ENCODE results near the gene EPHB6. TPM values are rescaled to one million over a fixed set of nuclear protein-coding genes. Genes with fewer than 3 reads are reported as not detected.
A peak's percentile ranks its signal among the peaks of the same experiment; 100 is the strongest.

EPHB6 gene
- total RNA-seq, 1 experiment from 2014 or later: 30.5 TPM

DNA sequence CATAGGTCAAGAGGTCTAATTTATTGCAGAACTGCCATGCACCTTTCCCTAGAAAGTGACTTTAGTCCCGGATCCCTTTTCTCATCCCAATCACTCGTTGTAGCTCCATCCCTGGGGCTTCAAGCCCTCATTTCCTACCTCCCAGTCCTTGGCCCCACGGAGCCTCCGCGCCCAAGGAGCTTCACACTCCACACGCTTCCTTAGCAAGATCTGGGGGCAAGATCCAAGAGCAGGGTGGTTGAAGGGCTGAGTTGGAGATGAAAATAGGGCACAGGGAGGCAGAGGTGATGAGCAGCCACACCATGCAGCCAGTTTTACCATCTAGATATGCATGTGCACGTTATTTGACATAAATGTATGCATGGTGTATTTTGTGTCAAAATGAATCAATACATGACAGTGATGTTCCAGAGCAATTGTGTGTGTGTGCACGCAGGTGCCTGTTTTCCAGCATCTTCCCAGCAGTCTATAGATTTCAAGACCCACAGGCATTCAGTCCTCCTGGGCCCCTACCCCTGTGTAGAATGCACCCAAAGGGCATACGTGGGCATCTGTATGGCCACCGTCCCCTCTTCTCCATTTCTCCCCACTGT lies 36.7 kb downstream of the EPHB6 start:
- Histone ChIP-seq H3F3A (ENCODE audit: low read length, unreplicated experiment) (no peaks in the 10 kb centered on the region), H3K9ac (ENCODE audit: low read length) (no peak overlapping the region), H3K27ac (ENCODE audit: low read length) (no peak overlapping the region), H3K4me2 (ENCODE audit: low read length) (no peak overlapping the region), H3K4me3 (ENCODE audit: low read length) (no peak overlapping the region), H3K4me1 (ENCODE audit: insufficient read depth, low read length) (peaks cover 8% of the 10 kb centered on the region; the same call in 1 of the 2 replicates), H2AFZ (ENCODE audit: low read length) (no peak overlapping the region), H3K27me3 (ENCODE audit: low read length) (peaks cover 10% of the 10 kb centered on the region), H3K9me3 (ENCODE audit: low read length) (no peaks in the 10 kb centered on the region), H3K9me2 (replicated peaks; ENCODE audit: low read length) (no peaks in the 10 kb centered on the region), H3K36me3 (ENCODE audit: low read depth, low read length) (no peaks in the 10 kb centered on the region), H4K20me1 (ENCODE audit: low read length) (no peaks in the 10 kb centered on the region), H3K79me2 (ENCODE audit: low read length) (no peaks in the 10 kb centered on the region)
- no peak for DNase-seq
- TF ChIP-seq EZH2 (IDR thresholded peaks at IDR 0.05; ENCODE audit: low read length, unreplicated experiment) (no peak), EZH2phosphoT487 (IDR thresholded peaks at IDR 0.05; ENCODE audit: borderline replicate concordance, low read length) (no peak), CTCF (conservative IDR thresholded peaks at IDR 0.05; ENCODE audit: low read depth, low read length) (no peak)
- BruUV-seq (replicated peaks): no TSS peak
- ChIA-PET POLR2A (ENCODE audit: unreplicated experiment) (no interaction called here), CTCF (no interaction called here)
- ATAC-seq: no peak
- intact Hi-C loops (cut with micrococcal nuclease): no loop called here

DNA sequence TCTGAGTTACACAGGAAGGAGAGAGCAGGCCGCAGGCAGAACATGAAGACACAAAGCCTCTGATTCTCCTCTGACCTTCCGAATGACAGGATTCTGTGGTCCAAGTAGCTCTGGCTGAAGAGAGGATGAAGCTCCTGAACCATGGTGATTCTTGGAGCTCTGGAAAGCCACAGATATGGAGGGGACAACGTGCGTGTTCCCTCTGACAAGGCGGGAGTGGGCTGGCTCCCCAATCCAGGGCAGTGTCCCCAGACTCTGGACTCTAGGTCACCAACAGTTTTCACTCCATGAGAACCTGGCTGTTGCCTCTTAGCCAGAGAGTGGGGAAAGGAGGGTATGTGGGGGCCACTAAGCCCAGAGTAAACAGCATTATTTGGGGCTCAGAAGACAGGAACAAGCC lies 38.1 kb downstream of the EPHB6 start:
- H3K27me3 ChIP-seq (ENCODE audit: low read length): peaks cover 10% of the 10 kb centered on the region
- intact Hi-C loops (cut with micrococcal nuclease): no loop called here
- no peak overlapping the region for H3K9ac ChIP-seq (ENCODE audit: low read length)
- CTCF ChIA-PET: no interaction called here
- H3K4me3 ChIP-seq (ENCODE audit: low read length): no peak overlapping the region
- H4K20me1 ChIP-seq (ENCODE audit: low read length): no peaks in the 10 kb centered on the region
- TF ChIP-seq CTCF (conservative IDR thresholded peaks at IDR 0.05; ENCODE audit: low read depth, low read length) (no peak), EZH2 (IDR thresholded peaks at IDR 0.05; ENCODE audit: low read length, unreplicated experiment) (no peak), EZH2phosphoT487 (IDR thresholded peaks at IDR 0.05; ENCODE audit: borderline replicate concordance, low read length) (no peak)
- ATAC-seq: no peak
- no peaks in the 10 kb centered on the region for H3K36me3 ChIP-seq (ENCODE audit: low read depth, low read length)
- no peak overlapping the region for H3K27ac ChIP-seq (ENCODE audit: low read length)
- no peak for DNase-seq
- POLR2A ChIA-PET (ENCODE audit: unreplicated experiment): no interaction called here
- no peaks in the 10 kb centered on the region for H3F3A ChIP-seq (ENCODE audit: low read length, unreplicated experiment)
- peaks cover 8% of the 10 kb centered on the region; the same call in 1 of the 2 replicates for H3K4me1 ChIP-seq (ENCODE audit: insufficient read depth, low read length)
- no peaks in the 10 kb centered on the region for H3K9me3 ChIP-seq (ENCODE audit: low read length)
- BruUV-seq (replicated peaks): no TSS peak
- no peaks in the 10 kb centered on the region for H3K9me2 ChIP-seq (replicated peaks; ENCODE audit: low read length)
- no peaks in the 10 kb centered on the region for H3K79me2 ChIP-seq (ENCODE audit: low read length)
- no peak overlapping the region for H2AFZ ChIP-seq (ENCODE audit: low read length)
- no peak overlapping the region for H3K4me2 ChIP-seq (ENCODE audit: low read length)

DNA sequence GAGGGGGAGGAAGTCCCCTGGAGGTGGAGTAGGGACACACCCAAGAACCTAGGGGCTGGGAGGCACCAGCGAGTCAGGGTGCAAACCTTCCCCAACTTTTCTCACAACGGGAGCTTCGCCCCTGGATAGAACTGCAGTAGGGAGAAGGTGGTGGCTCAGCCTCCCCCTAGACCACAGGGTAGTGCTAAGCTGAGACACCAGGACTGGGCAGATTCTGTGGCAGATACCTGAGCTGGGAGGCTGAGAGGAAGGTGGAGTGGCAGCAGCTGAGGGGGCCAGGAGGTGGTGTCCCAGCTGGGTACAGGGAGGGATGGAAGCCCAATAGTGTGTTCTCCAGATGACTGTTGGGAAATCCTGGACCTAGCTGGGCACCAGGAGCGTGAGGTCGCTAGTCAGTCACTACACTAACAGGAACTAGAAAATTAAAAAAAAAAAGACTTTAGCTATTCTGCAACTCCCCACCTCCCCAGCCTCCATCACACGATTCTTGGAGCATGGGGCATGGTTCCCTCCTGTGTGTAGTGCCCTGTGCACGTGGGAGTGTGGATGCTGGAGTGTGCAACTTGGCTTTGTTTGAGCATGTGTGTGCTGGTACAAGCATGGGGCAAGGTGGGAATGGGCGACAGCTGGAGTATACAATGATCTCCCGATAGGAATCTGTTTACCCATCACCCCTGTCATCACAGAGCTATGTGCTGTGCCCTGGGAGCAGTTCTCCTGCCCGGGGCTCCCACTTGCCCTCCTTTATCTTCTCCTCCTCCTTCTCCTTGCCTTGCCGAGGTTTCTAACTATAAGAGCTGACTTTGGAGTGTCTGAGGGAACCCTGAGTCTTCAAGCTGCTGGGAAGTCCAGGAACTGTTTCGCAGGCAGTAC lies 39.5 kb downstream of the EPHB6 start:
- Histone ChIP-seq H3K79me2 (ENCODE audit: low read length) (no peaks in the 10 kb centered on the region), H3K4me1 (ENCODE audit: insufficient read depth, low read length) (peaks cover 9% of the 10 kb centered on the region), H3K4me2 (ENCODE audit: low read length) (no peak overlapping the region), H3F3A (ENCODE audit: low read length, unreplicated experiment) (no peaks in the 10 kb centered on the region), H4K20me1 (ENCODE audit: low read length) (no peaks in the 10 kb centered on the region), H3K9ac (ENCODE audit: low read length) (no peak overlapping the region), H3K9me2 (replicated peaks; ENCODE audit: low read length) (no peaks in the 10 kb centered on the region), H3K4me3 (ENCODE audit: low read length) (no peak overlapping the region), H3K9me3 (ENCODE audit: low read length) (no peaks in the 10 kb centered on the region), H2AFZ (ENCODE audit: low read length) (peak overlapping the region; percentile 25; the same call in 1 of the 2 replicates), H3K27ac (ENCODE audit: low read length) (no peak overlapping the region), H3K27me3 (ENCODE audit: low read length) (peaks cover 10% of the 10 kb centered on the region), H3K36me3 (ENCODE audit: low read depth, low read length) (no peaks in the 10 kb centered on the region)
- ChIA-PET CTCF (interaction anchor here (0.6 kb wide), 1 partner anchor 13 kb away, joined by 4 read pairs; no protein-coding TSS in a partner anchor), POLR2A (ENCODE audit: unreplicated experiment) (no interaction called here)
- DNase-seq (no peak), ATAC-seq (no peak; the same call in 1 of the 2 replicates)
- no TSS peak for BruUV-seq (replicated peaks)
- TF ChIP-seq EZH2 (IDR thresholded peaks at IDR 0.05; ENCODE audit: low read length, unreplicated experiment): no peak
- TF ChIP-seq CTCF (conservative IDR thresholded peaks at IDR 0.05; ENCODE audit: low read depth, low read length): no peak
- TF ChIP-seq EZH2phosphoT487 (IDR thresholded peaks at IDR 0.05; ENCODE audit: borderline replicate concordance, low read length): no peak
- intact Hi-C loops (cut with micrococcal nuclease): no loop called here

All from PC-3 (cell line).